ENCODE data around the gene TRIM38. TPM values are rescaled to one million over a fixed set of nuclear protein-coding genes. Genes with fewer than 3 reads are reported as not detected.

Gene TRIM38
- total RNA-seq, 4 donors from 2014 or later, result 7.7 to 9.0 (median 8.5) TPM

DNA sequence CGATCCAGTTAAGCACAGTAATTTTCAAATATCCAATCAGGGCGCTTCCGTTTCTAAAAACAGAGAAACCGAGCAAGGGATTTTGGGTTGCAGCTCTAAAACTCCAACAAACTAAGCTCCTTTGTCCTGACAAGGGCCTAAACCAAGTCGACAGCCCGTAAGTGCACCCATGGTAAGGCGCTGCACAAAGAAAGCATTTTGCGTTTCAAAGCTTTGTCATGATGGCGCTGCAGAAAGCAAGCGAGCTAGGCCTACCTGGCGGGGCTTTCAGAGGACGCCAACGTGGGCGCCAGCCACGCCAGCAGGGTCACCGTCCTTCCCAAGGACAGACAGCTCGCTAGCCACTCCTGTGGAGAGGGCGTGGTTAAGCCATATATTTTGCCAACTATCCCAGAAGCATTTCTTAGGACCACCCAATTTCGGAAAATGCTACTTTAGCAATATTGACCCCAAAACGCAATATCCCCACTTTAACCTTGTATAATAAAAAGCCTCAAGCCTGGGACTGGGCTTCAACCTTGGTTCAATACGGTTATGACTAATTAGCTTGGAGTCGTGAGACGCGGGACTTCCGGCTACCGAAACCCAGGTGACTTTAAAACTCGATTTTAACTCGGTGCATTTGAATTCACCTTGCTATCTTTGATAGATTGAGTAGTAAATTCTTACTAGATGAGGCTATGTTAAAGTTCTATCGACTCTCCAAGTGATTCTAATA is 53.8 kb downstream of the TRIM38 start:
- no peak for DNase-seq
- intact Hi-C loops (cut with DNase I), result no loop called here
- WGBS, 2 donors, result 45 to 49% methylated on average over 20 to 28 of the region's 29 CpGs
- H3K27ac ChIP-seq, result peak overlapping the region; percentile 83 to 88 (median 86)
- TF ChIP-seq, protein P1, sequence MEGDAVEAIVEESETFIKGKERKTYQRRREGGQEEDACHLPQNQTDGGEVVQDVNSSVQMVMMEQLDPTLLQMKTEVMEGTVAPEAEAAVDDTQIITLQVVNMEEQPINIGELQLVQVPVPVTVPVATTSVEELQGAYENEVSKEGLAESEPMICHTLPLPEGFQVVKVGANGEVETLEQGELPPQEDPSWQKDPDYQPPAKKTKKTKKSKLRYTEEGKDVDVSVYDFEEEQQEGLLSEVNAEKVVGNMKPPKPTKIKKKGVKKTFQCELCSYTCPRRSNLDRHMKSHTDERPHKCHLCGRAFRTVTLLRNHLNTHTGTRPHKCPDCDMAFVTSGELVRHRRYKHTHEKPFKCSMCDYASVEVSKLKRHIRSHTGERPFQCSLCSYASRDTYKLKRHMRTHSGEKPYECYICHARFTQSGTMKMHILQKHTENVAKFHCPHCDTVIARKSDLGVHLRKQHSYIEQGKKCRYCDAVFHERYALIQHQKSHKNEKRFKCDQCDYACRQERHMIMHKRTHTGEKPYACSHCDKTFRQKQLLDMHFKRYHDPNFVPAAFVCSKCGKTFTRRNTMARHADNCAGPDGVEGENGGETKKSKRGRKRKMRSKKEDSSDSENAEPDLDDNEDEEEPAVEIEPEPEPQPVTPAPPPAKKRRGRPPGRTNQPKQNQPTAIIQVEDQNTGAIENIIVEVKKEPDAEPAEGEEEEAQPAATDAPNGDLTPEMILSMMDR (IDR thresholded peaks at IDR 0.05), result no peak
- H3K9me3 ChIP-seq, result no peaks in the 10 kb centered on the region
- peaks cover 8 to 49% (median 13%) of the 10 kb centered on the region in 3 donors for H3K4me1 ChIP-seq
- no peaks in the 10 kb centered on the region for H3K27me3 ChIP-seq
- peak overlapping the region; percentile 19 to 61 (median 42) for H3K4me3 ChIP-seq
- H3K36me3 ChIP-seq, result no peaks in the 10 kb centered on the region

DNA sequence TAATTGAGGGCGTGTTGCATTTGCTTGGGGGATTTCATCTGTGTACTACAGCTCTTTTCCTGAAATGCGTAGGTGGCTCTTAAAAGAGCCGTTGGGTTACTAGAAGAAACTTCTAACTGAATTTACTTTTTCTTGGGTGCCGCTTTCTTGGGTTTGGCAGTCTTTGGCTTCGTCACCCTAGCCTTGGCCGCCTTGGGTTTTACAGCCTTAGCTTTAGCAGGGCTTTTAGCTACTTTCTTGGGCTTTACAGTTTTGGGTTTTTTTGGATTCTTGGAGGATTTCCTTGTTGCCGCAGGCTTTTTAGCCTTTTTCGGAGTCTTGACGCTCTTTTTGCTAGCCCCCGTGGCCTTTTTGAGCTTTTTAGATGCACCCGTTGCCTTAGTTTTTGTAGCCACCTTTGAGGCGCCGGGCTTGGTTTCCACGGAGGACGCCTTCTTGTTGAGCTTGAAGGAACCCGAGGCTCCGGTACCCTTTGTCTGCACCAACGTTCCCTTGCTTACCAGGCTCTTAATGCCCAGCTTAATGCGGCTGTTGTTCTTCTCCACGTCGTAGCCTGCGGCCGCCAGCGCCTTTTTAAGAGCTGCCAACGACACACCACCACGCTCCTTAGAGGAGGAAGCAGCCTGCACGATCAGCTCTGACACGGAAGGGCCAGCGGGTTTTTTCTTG is 54.5 kb downstream of the TRIM38 start:
- peak overlapping the region; percentile 19 to 61 (median 42) for H3K4me3 ChIP-seq
- WGBS, 2 donors, result 9 to 21% methylated on average over 21 to 27 of the region's 29 CpGs

DNA sequence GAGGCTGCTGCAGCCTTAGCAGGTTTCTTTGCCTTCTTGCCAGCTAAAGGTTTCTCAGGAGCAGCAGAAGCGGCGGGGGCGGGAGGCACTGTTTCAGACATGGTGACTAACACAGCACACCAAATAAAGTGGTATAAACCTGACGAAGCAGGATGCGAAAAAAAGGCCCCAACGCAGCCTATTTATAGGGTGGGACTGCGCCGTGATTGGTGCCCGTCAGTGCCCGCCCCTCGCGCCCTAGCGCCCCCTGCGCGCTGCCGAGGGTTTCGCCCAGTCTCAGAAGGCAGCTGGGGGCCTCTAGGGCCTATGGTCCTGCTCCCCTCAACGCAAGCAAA is 55.0 kb downstream of the TRIM38 start:
- H3K27me3 ChIP-seq, result no peaks in the 10 kb centered on the region
- intact Hi-C loops (cut with DNase I), result no loop called here
- H3K4me3 ChIP-seq, result peak overlapping the region; percentile 19 to 61 (median 42)
- peaks cover 8 to 57% (median 13%) of the 10 kb centered on the region in 3 donors for H3K4me1 ChIP-seq
- no peaks in the 10 kb centered on the region for H3K9me3 ChIP-seq
- peak overlapping the region; percentile 83 to 88 (median 86) for H3K27ac ChIP-seq
- no peaks in the 10 kb centered on the region for H3K36me3 ChIP-seq
- 5% methylated on average over 9 of the region's 18 CpGs; no CpG with 5 or more reads in 1 of the 2 donors for WGBS, 2 donors
- DNase-seq, result no peak
- TF ChIP-seq POLR2A (IDR thresholded peaks at IDR 0.05), result peak in 1 of 4 donors; percentile 56
- TF ChIP-seq, protein P1 (IDR thresholded peaks at IDR 0.05), result peak in 4 of 6 experiments; percentile 15 to 52 (median 30)

More for the DNA sequence above, 54.5 kb downstream of the TRIM38 start:
- H3K4me1 ChIP-seq, result peaks cover 8 to 56% (median 13%) of the 10 kb centered on the region in 3 donors
- TF ChIP-seq, protein P1 (IDR thresholded peaks at IDR 0.05), result no peak
- no peak for TF ChIP-seq POLR2A (IDR thresholded peaks at IDR 0.05)
- H3K9me3 ChIP-seq, result no peaks in the 10 kb centered on the region
- no peaks in the 10 kb centered on the region for H3K27me3 ChIP-seq
- intact Hi-C loops (cut with DNase I), result no loop called here
- no peaks in the 10 kb centered on the region for H3K36me3 ChIP-seq
- H3K27ac ChIP-seq, result peak overlapping the region; percentile 83 to 88 (median 86)
- DNase-seq, result no peak

DNA sequence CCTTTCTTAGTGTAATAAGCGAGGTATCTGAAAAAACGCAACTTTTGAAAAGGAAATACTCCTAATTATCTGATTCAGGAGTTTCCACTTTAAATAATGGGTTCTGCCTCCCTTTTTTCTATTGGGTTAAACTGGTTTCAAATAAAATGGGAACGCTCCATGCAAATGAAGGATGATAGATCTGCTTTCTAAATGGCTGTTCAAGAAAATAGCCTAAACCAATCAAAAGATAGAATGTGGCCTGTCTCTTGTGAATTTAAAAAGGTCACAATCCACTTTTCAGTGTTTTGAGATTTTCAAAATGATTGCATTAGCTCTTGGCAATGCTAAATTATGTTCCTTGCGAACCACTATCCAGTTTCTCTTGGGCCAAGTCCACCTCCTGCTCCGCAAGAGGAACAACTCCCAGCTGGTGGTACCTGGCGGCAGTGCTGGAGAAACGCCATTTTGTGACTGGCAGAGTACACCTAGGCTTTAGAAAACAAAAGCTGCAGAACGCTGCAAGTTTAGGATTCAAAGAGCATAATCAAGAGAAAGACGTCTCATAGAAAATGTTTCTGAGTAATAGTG is 56.7 kb downstream of the TRIM38 start:
- TF ChIP-seq POLR2A (IDR thresholded peaks at IDR 0.05), result no peak
- TF ChIP-seq, protein P1 (IDR thresholded peaks at IDR 0.05), result no peak
- Histone ChIP-seq H3K4me1 (peaks cover 8 to 57% (median 13%) of the 10 kb centered on the region in 3 donors), H3K4me3 (peak overlapping the region in 3 of 4 donors; percentile 64 to 88 (median 74)), H3K36me3 (no peaks in the 10 kb centered on the region), H3K27ac (peak overlapping the region in 3 of 4 donors; percentile 93 to 99 (median 98)), H3K27me3 (no peaks in the 10 kb centered on the region), H3K9me3 (no peaks in the 10 kb centered on the region)
- DNase-seq, result no peak
- WGBS, 2 donors, result 33 to 48% methylated on average over 9 of the region's 9 CpGs
- intact Hi-C loops (cut with DNase I), result no loop called here

DNA sequence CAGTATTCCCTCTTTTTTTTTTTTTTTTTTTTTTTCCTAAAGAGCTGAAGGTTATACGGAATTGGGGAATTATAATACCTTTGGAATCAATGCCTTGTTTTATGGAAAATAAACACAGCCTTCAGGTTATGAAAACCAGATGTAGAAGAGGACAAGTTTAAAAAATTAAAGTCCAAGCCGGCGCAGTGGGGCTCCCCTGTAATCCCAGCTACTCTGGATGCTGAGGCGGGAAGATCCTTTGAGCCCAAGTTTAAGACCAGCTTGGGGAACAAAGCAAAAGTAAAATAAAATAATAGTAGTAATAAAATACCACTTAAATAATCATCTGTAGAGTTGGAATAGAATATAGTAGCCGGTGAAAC is 57.3 kb downstream of the TRIM38 start:
- Histone ChIP-seq H3K4me1 (peaks cover 8 to 58% (median 13%) of the 10 kb centered on the region in 3 donors), H3K4me3 (peak overlapping the region in 3 of 4 donors; percentile 64 to 88 (median 74)), H3K27me3 (no peaks in the 10 kb centered on the region), H3K9me3 (no peaks in the 10 kb centered on the region), H3K36me3 (no peaks in the 10 kb centered on the region), H3K27ac (peak overlapping the region; percentile 93 to 100 (median 98))
- DNase-seq, result no peak
- WGBS, 2 donors, result 13 to 34% methylated on average over 5 of the region's 5 CpGs
- TF ChIP-seq POLR2A (IDR thresholded peaks at IDR 0.05), result no peak
- TF ChIP-seq, protein P1 (IDR thresholded peaks at IDR 0.05), result no peak
- intact Hi-C loops (cut with DNase I), result no loop called here

Measured in esophagus squamous epithelium (tissue), 5 donors.